Smooth muscle cell (in vitro differentiated cells): ENCODE results near the gene MAP4K2. TPM values are rescaled to one million over a fixed set of nuclear protein-coding genes. Genes with fewer than 3 reads are reported as not detected.

Experiments used
- DNase-seq: peaks from one replicate; lab custom pipeline; 2025; ENCODE audit not compliant: unreplicated experiment; lab: John Stamatoyannopoulos, UW
- H2AFZ ChIP-seq: fragments of 200-600 bp; sonication (generic); 2 replicates; pipeline ENCODE4 v1.6.0; 2016; ENCODE audit warnings: antibody characterized with exemption, low read depth, mild to moderate bottlenecking
- H3F3A ChIP-seq: fragments of 200-600 bp; sonication (generic); 2 replicates; pipeline ENCODE4 v1.6.0; 2017; ENCODE audit warnings: antibody characterized with exemption, low read depth
- H3K27ac ChIP-seq: fragments of 200-600 bp; sonication (generic); 2 replicates; pipeline ENCODE4 v1.5.1; 2016; ENCODE audit warnings: low read depth, mild to moderate bottlenecking
- H3K27me3 ChIP-seq: fragments of 200-600 bp; sonication (generic); 2 replicates; pipeline ENCODE4 v1.6.1; 2016; ENCODE audit warnings: low read depth, mild to moderate bottlenecking
- H3K36me3 ChIP-seq: fragments of 200-600 bp; sonication (generic); 2 replicates; pipeline ENCODE4 v1.5.1; 2016; ENCODE audit warnings: low read depth
- H3K4me1 ChIP-seq: fragments of 200-600 bp; sonication (generic); 2 replicates; pipeline ENCODE4 v1.5.1; 2016; ENCODE audit warnings: low read depth
- H3K4me2 ChIP-seq: fragments of 200-600 bp; sonication (generic); 2 replicates; pipeline ENCODE4 v1.6.0; 2016; ENCODE audit warnings: mild to moderate bottlenecking
- H3K4me3 ChIP-seq: fragments of 200-600 bp; sonication (generic); 2 replicates; pipeline ENCODE4 v1.5.1; 2016; ENCODE audit warnings: mild to moderate bottlenecking
- H3K79me2 ChIP-seq: fragments of 200-600 bp; sonication (generic); 2 replicates; pipeline ENCODE4 v1.6.0; 2016; ENCODE audit warnings: low read depth, mild to moderate bottlenecking
- H3K9ac ChIP-seq: fragments of 200-600 bp; sonication (generic); 2 replicates; pipeline ENCODE4 v1.6.0; 2016; ENCODE audit warnings: low read depth
- H3K9me3 ChIP-seq: fragments of 200-600 bp; sonication (generic); replicated peaks from 2 replicates; pipeline ENCODE4 v1.5.1; 2016; ENCODE audit warnings: low read depth
- H4K20me1 ChIP-seq: fragments of 200-600 bp; sonication (generic); 2 replicates; pipeline ENCODE4 v1.6.0; 2016; ENCODE audit warnings: low read depth
- WGBS: methylation state at CpG from one replicate; pipeline ENCODE4 v1.1.7; 2016; ENCODE audit warnings: low lambda C conversion rate; 5-methylcytosine and 5-hydroxymethylcytosine counted together
- polyA plus RNA-seq: library from polyadenylated mRNA; unstranded; fragments of >200 nt; fragmentation: Nextera tagmentation; extraction: Ambion mirVana; gene quantifications from 2 replicates; pipeline ENCODE4 v1.2.1, GENCODE V29; 2016
- total RNA-seq: library from RNA; depleted of rRNA; stranded (reverse); fragments of >200 nt; gene quantifications from 2 replicates; pipeline ENCODE4 v1.2.3, GENCODE V29; 2014
- TF ChIP-seq, protein P1 (sequence below): fragments of 200-600 bp; sonication (generic); IDR thresholded peaks from 2 replicates; pipeline ENCODE4 v1.5.1; 2017; ENCODE audit warnings: borderline replicate concordance, mild to moderate bottlenecking, antibody characterized with exemption; ENCODE audit not compliant: insufficient read depth, poor library complexity, severe bottlenecking

MAP4K2 gene
- total and polyA plus RNA-seq, 2 experiments from 2014 or later: 23.6 to 28.9 TPM

DNA sequence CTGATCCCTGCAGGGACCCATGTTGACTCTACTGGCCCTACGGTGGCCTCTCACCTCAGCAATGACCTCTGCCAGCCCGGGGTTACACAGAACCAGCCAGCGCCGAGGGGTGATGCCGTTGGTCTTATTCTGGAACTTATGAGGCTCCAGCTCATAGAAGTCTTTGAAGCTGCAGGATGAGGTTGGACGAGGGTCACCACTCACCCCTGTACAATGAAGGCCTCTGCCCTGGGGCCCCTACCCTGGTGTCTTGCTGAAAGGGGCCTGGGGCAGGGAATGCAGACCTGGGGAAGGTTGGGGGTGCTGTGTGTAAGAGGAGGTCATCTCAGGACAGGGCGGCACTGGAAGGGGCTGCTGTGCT, 50.0 kb downstream of the MAP4K2 start:
- Histone ChIP-seq H3K27ac (no peak overlapping the region), H3F3A (no peaks in the 10 kb centered on the region), H4K20me1 (no peaks in the 10 kb centered on the region), H2AFZ (no peak overlapping the region), H3K9ac (no peak overlapping the region), H3K4me1 (no peaks in the 10 kb centered on the region), H3K36me3 (no peaks in the 10 kb centered on the region), H3K27me3 (no peaks in the 10 kb centered on the region), H3K4me2 (no peak overlapping the region), H3K4me3 (no peak overlapping the region), H3K9me3 (no peaks in the 10 kb centered on the region), H3K79me2 (no peaks in the 10 kb centered on the region)
- no peak for DNase-seq
- WGBS: 96% methylated on average over 7 of the region's 7 CpGs
- TF ChIP-seq, protein P1, sequence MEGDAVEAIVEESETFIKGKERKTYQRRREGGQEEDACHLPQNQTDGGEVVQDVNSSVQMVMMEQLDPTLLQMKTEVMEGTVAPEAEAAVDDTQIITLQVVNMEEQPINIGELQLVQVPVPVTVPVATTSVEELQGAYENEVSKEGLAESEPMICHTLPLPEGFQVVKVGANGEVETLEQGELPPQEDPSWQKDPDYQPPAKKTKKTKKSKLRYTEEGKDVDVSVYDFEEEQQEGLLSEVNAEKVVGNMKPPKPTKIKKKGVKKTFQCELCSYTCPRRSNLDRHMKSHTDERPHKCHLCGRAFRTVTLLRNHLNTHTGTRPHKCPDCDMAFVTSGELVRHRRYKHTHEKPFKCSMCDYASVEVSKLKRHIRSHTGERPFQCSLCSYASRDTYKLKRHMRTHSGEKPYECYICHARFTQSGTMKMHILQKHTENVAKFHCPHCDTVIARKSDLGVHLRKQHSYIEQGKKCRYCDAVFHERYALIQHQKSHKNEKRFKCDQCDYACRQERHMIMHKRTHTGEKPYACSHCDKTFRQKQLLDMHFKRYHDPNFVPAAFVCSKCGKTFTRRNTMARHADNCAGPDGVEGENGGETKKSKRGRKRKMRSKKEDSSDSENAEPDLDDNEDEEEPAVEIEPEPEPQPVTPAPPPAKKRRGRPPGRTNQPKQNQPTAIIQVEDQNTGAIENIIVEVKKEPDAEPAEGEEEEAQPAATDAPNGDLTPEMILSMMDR: no peak

DNA sequence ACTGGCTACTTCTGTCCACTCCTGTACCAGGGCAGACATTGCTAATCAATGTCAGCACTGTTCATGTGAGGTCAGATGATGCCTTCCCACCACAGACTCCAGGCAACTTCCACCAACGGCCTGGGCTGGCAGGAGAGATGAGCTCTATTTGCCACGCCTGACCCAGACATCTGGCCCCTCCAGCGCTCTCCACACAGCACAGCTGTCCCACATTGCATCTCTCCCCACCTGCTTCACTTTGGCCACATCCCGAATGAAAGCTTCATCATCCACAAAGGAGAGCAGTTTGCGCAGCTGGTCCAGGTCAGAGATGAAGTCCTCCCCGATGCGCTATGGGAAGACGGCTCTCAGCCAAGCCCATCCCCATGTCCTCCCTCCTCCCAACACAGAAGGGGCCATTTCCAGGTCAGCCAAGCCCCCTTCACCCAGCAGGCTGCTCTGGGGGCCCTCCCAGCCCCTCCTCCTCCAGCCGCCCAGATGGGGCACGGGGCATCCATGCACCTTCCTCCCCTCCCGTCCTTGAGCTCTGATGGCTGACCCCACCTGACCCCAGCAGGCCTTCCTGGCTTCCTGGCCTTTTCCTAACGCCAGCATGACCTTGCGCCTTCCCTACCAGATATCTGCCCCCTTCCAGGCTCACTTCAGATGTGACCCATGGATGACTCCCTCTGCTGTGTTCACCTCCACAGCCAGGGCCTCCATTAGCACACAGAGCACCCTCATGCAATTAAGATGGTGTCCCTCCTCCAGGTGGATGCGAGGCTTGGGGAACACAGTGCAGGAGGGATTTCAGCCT, 50.6 kb downstream of the MAP4K2 start:
- no peak overlapping the region for H3K27ac ChIP-seq
- no peak for DNase-seq
- H3K36me3 ChIP-seq: no peaks in the 10 kb centered on the region
- H4K20me1 ChIP-seq: no peaks in the 10 kb centered on the region
- H3K4me3 ChIP-seq: no peak overlapping the region
- no peaks in the 10 kb centered on the region for H3K4me1 ChIP-seq
- no peaks in the 10 kb centered on the region for H3K9me3 ChIP-seq
- no peaks in the 10 kb centered on the region for H3F3A ChIP-seq
- TF ChIP-seq, protein P1: no peak
- no peak overlapping the region for H3K4me2 ChIP-seq
- no peak overlapping the region for H2AFZ ChIP-seq
- H3K79me2 ChIP-seq: no peaks in the 10 kb centered on the region
- no peaks in the 10 kb centered on the region for H3K27me3 ChIP-seq
- 94% methylated on average over 14 of the region's 14 CpGs for WGBS
- no peak overlapping the region for H3K9ac ChIP-seq

DNA sequence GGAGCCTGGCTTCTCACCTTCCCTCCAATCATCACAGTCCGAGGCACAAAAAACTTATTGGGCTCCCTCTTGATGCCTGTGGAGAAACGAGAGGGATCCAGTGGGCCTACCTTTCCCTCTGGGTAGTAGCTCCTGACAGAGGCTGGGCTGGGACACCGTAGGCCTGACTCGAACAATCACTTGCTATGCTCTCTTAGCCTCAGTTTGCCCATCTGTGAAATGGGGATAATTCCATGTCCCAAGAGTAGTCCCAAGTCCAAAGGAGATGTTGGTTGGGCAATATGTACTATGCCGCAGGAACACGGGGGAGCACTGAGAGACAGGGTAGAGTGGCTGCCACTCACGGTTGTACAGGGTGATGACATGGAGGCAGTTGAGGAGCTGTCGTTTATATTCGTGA, 51.4 kb downstream of the MAP4K2 start:
- no peak for DNase-seq
- H3K79me2 ChIP-seq: no peaks in the 10 kb centered on the region
- no peak overlapping the region for H3K9ac ChIP-seq
- no peak overlapping the region for H3K4me3 ChIP-seq
- H3K9me3 ChIP-seq: no peaks in the 10 kb centered on the region
- H4K20me1 ChIP-seq: no peaks in the 10 kb centered on the region
- H3K36me3 ChIP-seq: no peaks in the 10 kb centered on the region
- H3K4me2 ChIP-seq: no peak overlapping the region
- TF ChIP-seq, protein P1: no peak
- no peak overlapping the region for H3K27ac ChIP-seq
- H3K4me1 ChIP-seq: no peaks in the 10 kb centered on the region
- no peaks in the 10 kb centered on the region for H3F3A ChIP-seq
- H3K27me3 ChIP-seq: no peaks in the 10 kb centered on the region
- 95% methylated on average over 9 of the region's 9 CpGs for WGBS
- H2AFZ ChIP-seq: no peak overlapping the region

DNA sequence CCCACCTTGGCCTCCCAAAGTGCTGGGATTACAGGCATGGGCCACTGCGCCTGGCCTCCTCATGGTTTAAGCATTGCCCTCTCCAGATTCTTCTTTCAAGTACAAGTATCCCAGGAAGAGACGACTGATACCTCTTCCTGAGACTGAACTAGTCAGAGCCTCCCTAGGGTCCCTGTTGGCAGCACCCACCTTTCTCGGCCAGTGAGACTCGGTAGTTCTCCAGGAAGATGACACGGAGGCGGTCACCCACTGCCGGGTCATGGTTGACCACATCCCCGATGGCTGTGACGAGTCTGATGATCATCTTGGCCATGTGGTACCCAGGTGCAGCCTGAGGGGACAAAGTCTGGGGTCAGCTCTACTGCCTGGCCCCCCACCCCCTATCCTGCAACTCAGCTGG, 51.9 kb downstream of the MAP4K2 start:
- TF ChIP-seq, protein P1: no peak
- H3K27me3 ChIP-seq: no peaks in the 10 kb centered on the region
- H2AFZ ChIP-seq: no peak overlapping the region
- no peaks in the 10 kb centered on the region for H3K79me2 ChIP-seq
- no peak overlapping the region for H3K4me2 ChIP-seq
- WGBS: 93% methylated on average over 9 of the region's 9 CpGs
- no peak overlapping the region for H3K4me3 ChIP-seq
- H3F3A ChIP-seq: no peaks in the 10 kb centered on the region
- no peaks in the 10 kb centered on the region for H4K20me1 ChIP-seq
- no peak overlapping the region for H3K27ac ChIP-seq
- no peak overlapping the region for H3K9ac ChIP-seq
- no peaks in the 10 kb centered on the region for H3K4me1 ChIP-seq
- no peaks in the 10 kb centered on the region for H3K36me3 ChIP-seq
- no peaks in the 10 kb centered on the region for H3K9me3 ChIP-seq
- DNase-seq: no peak
